Lower lobe of right lung (tissue), 2 donors: ENCODE measurements around the gene STK32C. TPM values are rescaled to one million over a fixed set of nuclear protein-coding genes. Genes with fewer than 3 reads are reported as not detected.

Source experiments
- ATAC-seq, 2 donors: fragments of 200-7000 bp; cut with Tn5 transposase; one replicate each; pipeline ENCODE4 v1.9.1; 2020 to 2022; ENCODE audit warnings: mild to moderate bottlenecking in 2 of 2, moderate library complexity in 2 of 2
- DNase-seq: peaks from one replicate; pipeline ENCODE4 v3.0.0-alpha.2; 2020
- H3K27ac ChIP-seq: fragments of 200-600 bp; one replicate; pipeline ENCODE4 v1.8.0; 2022
- H3K27me3 ChIP-seq: fragments of 200-600 bp; one replicate; pipeline ENCODE4 v1.8.0; 2022; ENCODE audit warnings: low read depth
- H3K36me3 ChIP-seq: fragments of 200-600 bp; one replicate; pipeline ENCODE4 v1.8.0; 2022; ENCODE audit warnings: mild to moderate bottlenecking
- H3K4me1 ChIP-seq: fragments of 200-600 bp; one replicate; pipeline ENCODE4 v1.8.0; 2022
- H3K4me3 ChIP-seq: fragments of 200-600 bp; one replicate; pipeline ENCODE4 v1.8.0; 2022; ENCODE audit warnings: mild to moderate bottlenecking
- H3K9me3 ChIP-seq: fragments of 200-600 bp; one replicate; pipeline ENCODE4 v1.8.0; 2022
- intact Hi-C: fragments of 100-400 bp; cut with DNase I; formaldehyde crosslinking; loops from one replicate; pipeline ENCODE4 v1.11.0; 2022
- total RNA-seq: library from RNA; stranded (reverse); fragmentation: NEBNext Ultra II Directional; extraction: Animal tissue kit (Norgen Biotek cat#: 25700); gene quantifications from one replicate; pipeline ENCODE4 v1.2.1, GENCODE V29; 2021
- TF ChIP-seq, protein P1 (sequence below): fragments of 200-600 bp; IDR thresholded peaks from one replicate; pipeline ENCODE4 v1.8.0; 2022; ENCODE audit warnings: antibody characterized with exemption, mild to moderate bottlenecking
- donor health status: DM: no; HTN: yes; CAD: no; lungs with severe emphysema.

STK32C gene
- total RNA-seq, 1 donor from 2014 or later: 14.1 TPM

DNA sequence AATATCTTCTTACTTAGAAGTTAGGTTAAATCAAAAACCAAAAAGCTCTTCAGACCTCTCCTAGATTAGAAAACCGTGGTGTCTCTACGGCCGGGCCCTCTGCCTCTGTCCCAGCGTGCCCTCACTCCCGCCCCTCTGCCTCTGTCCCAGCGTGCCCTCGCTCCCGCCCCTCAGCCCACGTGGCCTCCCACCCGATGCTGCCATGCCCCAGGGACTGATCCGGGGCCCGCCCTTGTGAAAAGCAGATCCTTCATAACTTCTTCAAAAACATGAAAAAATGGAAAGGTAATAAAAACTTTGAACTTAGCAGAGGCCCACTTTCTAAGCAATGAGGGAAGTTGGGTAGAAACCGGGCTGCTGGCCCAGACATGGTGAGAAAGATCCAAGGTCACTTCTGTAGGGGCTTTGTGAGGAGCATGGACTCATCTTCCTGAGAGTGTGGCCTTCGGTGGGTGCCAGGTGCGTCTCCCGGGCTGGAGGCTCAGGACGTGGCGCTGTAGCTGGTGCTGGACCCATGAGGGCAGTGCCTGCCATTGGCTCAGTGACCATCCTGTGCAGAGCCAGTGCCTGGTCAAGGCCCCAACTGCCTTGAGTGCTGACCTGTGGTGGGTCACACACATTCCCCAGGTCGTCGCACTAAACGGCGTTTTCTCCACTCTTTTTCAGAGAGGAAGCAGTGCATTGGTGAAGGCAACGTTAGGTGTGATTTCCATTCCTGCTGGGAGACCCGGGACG lies 125.9 kb downstream of the STK32C start:
- Histone ChIP-seq H3K27ac (no peak overlapping the region), H3K27me3 (peaks cover 63% of the 10 kb centered on the region), H3K4me1 (peaks cover 10% of the 10 kb centered on the region), H3K36me3 (no peaks in the 10 kb centered on the region), H3K9me3 (no peaks in the 10 kb centered on the region), H3K4me3 (no peak overlapping the region)
- intact Hi-C loops: no loop called here
- TF ChIP-seq, protein P1, sequence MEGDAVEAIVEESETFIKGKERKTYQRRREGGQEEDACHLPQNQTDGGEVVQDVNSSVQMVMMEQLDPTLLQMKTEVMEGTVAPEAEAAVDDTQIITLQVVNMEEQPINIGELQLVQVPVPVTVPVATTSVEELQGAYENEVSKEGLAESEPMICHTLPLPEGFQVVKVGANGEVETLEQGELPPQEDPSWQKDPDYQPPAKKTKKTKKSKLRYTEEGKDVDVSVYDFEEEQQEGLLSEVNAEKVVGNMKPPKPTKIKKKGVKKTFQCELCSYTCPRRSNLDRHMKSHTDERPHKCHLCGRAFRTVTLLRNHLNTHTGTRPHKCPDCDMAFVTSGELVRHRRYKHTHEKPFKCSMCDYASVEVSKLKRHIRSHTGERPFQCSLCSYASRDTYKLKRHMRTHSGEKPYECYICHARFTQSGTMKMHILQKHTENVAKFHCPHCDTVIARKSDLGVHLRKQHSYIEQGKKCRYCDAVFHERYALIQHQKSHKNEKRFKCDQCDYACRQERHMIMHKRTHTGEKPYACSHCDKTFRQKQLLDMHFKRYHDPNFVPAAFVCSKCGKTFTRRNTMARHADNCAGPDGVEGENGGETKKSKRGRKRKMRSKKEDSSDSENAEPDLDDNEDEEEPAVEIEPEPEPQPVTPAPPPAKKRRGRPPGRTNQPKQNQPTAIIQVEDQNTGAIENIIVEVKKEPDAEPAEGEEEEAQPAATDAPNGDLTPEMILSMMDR: no peak
- DNase-seq (no peak), ATAC-seq (no peak)

DNA sequence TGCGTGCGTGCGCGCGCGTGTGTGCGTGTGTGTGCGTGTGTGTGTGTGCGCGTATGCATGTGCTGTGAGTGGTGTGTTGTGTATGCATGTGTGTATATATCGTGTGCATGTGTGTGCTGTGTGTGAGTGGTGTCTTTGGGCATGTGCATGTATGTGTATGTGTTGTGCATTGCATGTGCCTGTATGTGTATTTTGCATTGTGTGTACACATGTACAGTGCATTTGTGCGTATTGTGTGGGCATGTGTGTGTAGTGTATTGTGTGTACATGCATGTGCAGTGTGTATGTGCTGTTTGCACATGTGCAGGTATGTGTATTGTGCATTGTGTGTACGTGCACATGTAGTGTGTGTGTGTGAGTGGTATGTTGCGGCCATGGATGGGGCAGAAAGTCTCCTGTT lies 127.0 kb downstream of the STK32C start:
- Histone ChIP-seq H3K27me3 (peaks cover 66% of the 10 kb centered on the region), H3K4me1 (peaks cover 2% of the 10 kb centered on the region), H3K27ac (no peak overlapping the region), H3K36me3 (no peaks in the 10 kb centered on the region), H3K4me3 (no peak overlapping the region), H3K9me3 (no peaks in the 10 kb centered on the region)
- DNase-seq: no peak
- TF ChIP-seq, protein P1: no peak
- intact Hi-C loops: no loop called here
- no peak for ATAC-seq

DNA sequence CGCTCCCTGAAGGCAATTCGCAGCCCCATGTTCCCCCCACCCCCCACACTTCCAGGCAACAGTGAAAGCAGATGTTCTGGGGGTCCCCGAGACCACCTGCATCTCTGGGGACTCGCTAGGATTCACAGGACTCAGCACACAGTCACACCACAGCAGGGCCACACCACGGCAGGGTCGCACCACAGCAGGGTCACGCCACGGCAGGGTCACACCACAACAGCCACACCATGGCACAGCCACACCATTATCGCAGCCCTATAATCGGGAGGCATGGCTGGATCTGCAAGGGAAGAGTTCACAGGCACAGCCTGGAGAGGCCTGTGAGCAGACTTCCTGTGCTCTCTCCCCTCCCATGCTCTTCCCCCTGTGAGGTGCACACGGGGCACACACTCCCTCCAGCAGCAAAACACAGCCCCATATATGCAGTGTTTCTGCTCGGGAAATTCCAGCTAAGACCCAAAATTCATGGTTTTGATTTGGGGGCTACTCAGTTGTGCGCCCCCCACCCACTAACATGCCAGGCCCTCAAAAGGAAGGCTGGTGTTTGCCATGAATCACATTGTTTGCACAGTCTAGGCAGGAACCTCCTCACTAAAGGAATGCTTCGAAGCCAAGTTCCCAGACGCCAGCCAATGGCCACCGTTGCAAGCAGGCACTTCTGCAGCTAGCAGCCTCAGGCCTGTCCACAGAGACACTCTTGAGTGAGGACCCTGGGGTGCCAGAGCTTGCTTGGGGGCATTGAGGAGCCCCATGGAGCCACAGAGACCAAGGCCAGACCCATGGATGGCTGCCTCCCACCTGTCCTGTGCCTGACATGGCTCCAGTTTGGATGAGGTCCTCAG lies 128.0 kb downstream of the STK32C start:
- ATAC-seq: peak in 1 of 2 donors; percentile 7
- no peak for DNase-seq
- H3K27me3 ChIP-seq: peaks cover 56% of the 10 kb centered on the region

DNA sequence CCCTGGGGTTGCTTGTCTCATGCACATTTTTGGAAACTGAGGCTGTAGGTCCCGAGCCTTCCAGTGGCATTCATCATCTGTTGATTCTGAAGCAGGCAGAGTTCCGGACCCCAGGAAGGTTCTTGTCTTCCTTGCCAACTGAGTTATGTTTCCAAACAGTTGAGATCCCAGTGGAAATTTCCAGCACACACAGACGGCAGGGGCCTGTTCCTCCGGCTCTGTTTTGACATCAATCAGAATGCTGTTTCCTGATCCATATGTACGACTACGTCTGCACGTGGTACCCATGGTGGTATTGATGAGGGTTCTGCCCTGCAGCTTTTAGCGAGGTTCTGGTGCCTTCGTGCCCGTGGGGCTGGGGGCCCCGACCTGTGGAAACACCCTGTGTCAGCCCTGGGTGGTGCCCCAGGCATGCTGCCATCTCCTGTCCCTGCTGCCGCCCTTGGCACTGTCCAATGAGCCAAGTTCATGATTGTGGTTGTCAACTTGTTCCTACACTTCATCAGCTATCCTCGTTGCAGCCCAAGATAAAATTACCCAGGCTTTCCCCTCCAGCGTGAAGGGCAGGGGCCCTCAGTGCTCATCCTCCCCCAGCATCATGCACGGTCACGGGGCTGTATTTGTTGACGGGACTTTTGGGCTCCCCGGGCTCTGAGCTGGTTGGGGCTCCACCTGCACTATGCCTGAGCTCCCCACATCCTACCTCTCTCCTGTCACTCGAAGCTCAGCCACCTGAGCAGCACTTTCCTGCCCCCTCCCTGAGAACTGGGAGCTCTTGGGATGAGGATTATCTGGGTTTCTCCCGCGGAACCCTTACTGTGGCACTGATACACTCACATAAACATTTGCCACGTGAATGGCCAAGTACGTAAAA lies 128.8 kb downstream of the STK32C start:
- H3K27me3 ChIP-seq: peaks cover 47% of the 10 kb centered on the region
- H3K4me1 ChIP-seq: no peaks in the 10 kb centered on the region
- ATAC-seq: no peak
- intact Hi-C loops: no loop called here
- no peak overlapping the region for H3K4me3 ChIP-seq
- H3K27ac ChIP-seq: no peak overlapping the region
- no peak for DNase-seq
- TF ChIP-seq, protein P1: no peak
- no peaks in the 10 kb centered on the region for H3K36me3 ChIP-seq
- no peaks in the 10 kb centered on the region for H3K9me3 ChIP-seq

More for the DNA sequence above, 128.0 kb downstream of the STK32C start:
- H3K36me3 ChIP-seq: no peaks in the 10 kb centered on the region
- no peak overlapping the region for H3K4me3 ChIP-seq
- H3K4me1 ChIP-seq: no peaks in the 10 kb centered on the region
- no peaks in the 10 kb centered on the region for H3K9me3 ChIP-seq
- H3K27ac ChIP-seq: no peak overlapping the region
- TF ChIP-seq, protein P1: no peak
- intact Hi-C loops: no loop called here

DNA sequence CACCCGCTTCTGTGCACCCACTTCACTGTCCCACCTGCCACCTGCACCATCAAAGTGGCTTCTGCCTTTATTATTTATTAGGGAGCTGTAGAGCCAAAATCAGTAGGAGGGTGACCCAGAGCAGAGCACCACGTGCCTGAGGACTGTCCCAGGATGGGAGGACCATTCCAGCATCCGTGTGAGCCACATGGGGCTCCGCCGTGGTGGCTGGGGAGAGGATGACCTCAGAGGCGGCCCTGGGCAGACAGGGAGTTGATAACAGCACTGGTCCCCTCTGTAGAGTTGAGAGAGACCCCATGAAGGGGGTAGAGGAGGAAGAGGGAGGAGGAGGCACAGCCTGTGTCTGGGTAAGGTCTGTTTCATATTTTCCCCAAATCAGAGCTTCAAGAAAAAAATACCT lies 129.7 kb downstream of the STK32C start:
- DNase-seq: no peak
- TF ChIP-seq, protein P1: no peak
- no peaks in the 10 kb centered on the region for H3K4me1 ChIP-seq
- H3K9me3 ChIP-seq: no peaks in the 10 kb centered on the region
- no peak overlapping the region for H3K27ac ChIP-seq
- intact Hi-C loops: no loop called here
- no peak for ATAC-seq
- H3K27me3 ChIP-seq: peaks cover 39% of the 10 kb centered on the region
- no peaks in the 10 kb centered on the region for H3K36me3 ChIP-seq
- H3K4me3 ChIP-seq: no peak overlapping the region
